ENCODE results near the gene CYBA.

CYBA gene

GRCh38 chr16:88596483-88596882 is 54.4 kb downstream of the CYBA start:
- no peak for DNase-seq (ENCODE audit: low spot score)
- no peak for TF ChIP-seq CTCF (IDR thresholded peaks at IDR 0.05; ENCODE audit: extremely low read depth, missing control alignments)

- no peak for TF ChIP-seq CTCF (IDR thresholded peaks at IDR 0.05; ENCODE audit: extremely low read depth, missing control alignments)
- no peak for DNase-seq (ENCODE audit: low spot score)
These were observed 54.9 kb downstream of the CYBA start for GRCh38 chr16:88595921-88596320.

GRCh38 chr16:88595101-88595500 is 55.8 kb downstream of the CYBA start:
- no peak for TF ChIP-seq CTCF (IDR thresholded peaks at IDR 0.05; ENCODE audit: extremely low read depth, missing control alignments)
- no peak for DNase-seq (ENCODE audit: low spot score)

GRCh38 chr16:88593910-88594309 is 56.9 kb downstream of the CYBA start:
- DNase-seq (ENCODE audit: low spot score), result no peak
- no peak for TF ChIP-seq CTCF (IDR thresholded peaks at IDR 0.05; ENCODE audit: extremely low read depth, missing control alignments)

- no peak for DNase-seq (ENCODE audit: low spot score)
- no peak for TF ChIP-seq CTCF (IDR thresholded peaks at IDR 0.05; ENCODE audit: extremely low read depth, missing control alignments)
These were observed 57.4 kb downstream of the CYBA start for GRCh38 chr16:88593489-88593888.
